Esophagus squamous epithelium (tissue), 5 donors: ENCODE results near the gene C15orf61. TPM values are rescaled to one million over a fixed set of nuclear protein-coding genes. Genes with fewer than 3 reads are reported as not detected.
A peak's percentile ranks its signal among the peaks of the same experiment; 100 is the strongest.

Source experiments
- DNase-seq: peaks from one replicate; lab custom pipeline; 2025; lab: John Stamatoyannopoulos, UW
- H3K27ac ChIP-seq, 4 donors: fragments of 200-600 bp; sonication (generic); one replicate each; pipeline ENCODE4 v1.5.1; 2016 to 2019; ENCODE audit warnings: mild to moderate bottlenecking in 1 of 4
- H3K27me3 ChIP-seq, 4 donors: fragments of 200-600 bp; sonication (generic); 1 replicate in 3 of 4; 2 replicates in 1 of 4; pipeline versions ENCODE4 v1.5.1 to v1.6.0; 2017 to 2021; ENCODE audit warnings: antibody characterized with exemption in 1 of 4
- H3K36me3 ChIP-seq, 3 donors: fragments of 200-600 bp; sonication (generic); one replicate each; pipeline ENCODE4 v1.5.1; 2016 to 2019
- H3K4me1 ChIP-seq, 3 donors: fragments of 200-600 bp; sonication (generic); one replicate each; pipeline ENCODE4 v1.5.1; 2017 to 2019
- H3K4me3 ChIP-seq, 4 donors: fragments of 200-600 bp; sonication (generic); 1 replicate in 3 of 4; 2 replicates in 1 of 4; pipeline ENCODE4 v1.5.1; 2016 to 2019; ENCODE audit warnings: mild to moderate bottlenecking in 2 of 4, moderate library complexity in 1 of 4
- H3K9me3 ChIP-seq, 3 donors: fragments of 200-600 bp; sonication (generic); one replicate each; pipeline ENCODE4 v1.5.1; 2016 to 2019
- CTCF ChIP-seq, 6 experiments: fragments of 450-650 bp in 4 of 6; fragments of 200-600 bp in 2 of 6; sonication (generic) in 2 of 6; IDR thresholded peaks; one replicate each; pipeline ENCODE4 v1.5.1; 2016 to 2019; ENCODE audit warnings: antibody characterized with exemption in 6 of 6, mild to moderate bottlenecking in 4 of 6, moderate library complexity in 4 of 6
- POLR2A ChIP-seq, 4 donors: fragments of 450-650 bp; IDR thresholded peaks; one replicate each; pipeline ENCODE4 v1.6.1; 2017; ENCODE audit warnings: antibody characterized with exemption in 4 of 4, mild to moderate bottlenecking in 4 of 4, moderate library complexity in 3 of 4
- WGBS, 2 donors: methylation state at CpG; one replicate each; pipeline ENCODE4 v1.1.5; 2018; 5-methylcytosine and 5-hydroxymethylcytosine counted together
- intact Hi-C: fragments of 100-400 bp; cut with DNase I; formaldehyde crosslinking; loops from one replicate; pipeline ENCODE4 v1.15.0; 2022
- total RNA-seq, 4 donors: library from RNA; depleted of rRNA; stranded (reverse); fragments of >200 nt; gene quantifications; one replicate each; pipeline ENCODE4 v1.1.0, GENCODE V29; 2016
- donor health status: DM: yes; HTN: yes; CAD: no.

The C15orf61 gene
- 1 to 10 TPM; 2.0 to 9.0 (median 3.5) TPM for total RNA-seq

GRCh38 chr15:67521029-67521782, at the start of gene C15orf61:
Gene C15orf61 (plus strand): TSS chr15:67521131. CDS start chr15:67521249, 118 bp downstream.
- WGBS, 2 donors = 0% methylated on average over 12 of the region's 94 CpGs; no CpG with 5 or more reads in 1 of the 2 donors

DNA sequence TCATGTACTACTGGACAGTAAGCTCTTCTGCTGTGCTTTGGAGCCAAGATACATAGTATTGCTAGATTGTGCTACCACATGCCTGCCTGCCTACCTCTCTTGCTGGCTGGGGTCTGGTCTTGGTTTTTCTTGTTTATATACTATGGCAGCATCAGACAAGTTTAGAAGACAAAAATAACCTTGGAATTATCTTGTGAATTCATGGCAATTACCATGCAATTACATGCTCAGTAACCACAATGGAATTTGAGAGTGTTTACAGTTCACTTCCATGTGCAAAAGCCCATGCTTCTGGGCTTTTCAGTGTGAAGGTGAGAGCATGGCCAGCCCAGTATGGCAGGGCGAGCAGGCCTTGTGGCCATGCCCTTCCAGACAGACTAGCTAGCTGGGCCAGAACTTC, 48.0 kb upstream of the C15orf61 start:
- no peaks in the 10 kb centered on the region for H3K36me3 ChIP-seq
- no peak overlapping the region for H3K4me3 ChIP-seq
- no peak overlapping the region for H3K27ac ChIP-seq
- DNase-seq = no peak
- peaks cover 0 to 21% (median 12%) of the 10 kb centered on the region in 3 donors for H3K4me1 ChIP-seq
- WGBS, 2 donors = 83% methylated on average over 1 of the region's 1 CpG; no CpG with 5 or more reads in 1 of the 2 donors
- no peaks in the 10 kb centered on the region for H3K27me3 ChIP-seq
- intact Hi-C loops = no loop called here
- TF ChIP-seq POLR2A (IDR thresholded peaks at IDR 0.05) = no peak
- TF ChIP-seq CTCF (IDR thresholded peaks at IDR 0.05) = no peak
- H3K9me3 ChIP-seq = no peaks in the 10 kb centered on the region

More at GRCh38 chr15:67521029-67521782, at the start of gene C15orf61:
- peaks cover 6 to 44% (median 9%) of the 10 kb centered on the region in 3 donors for H3K4me1 ChIP-seq
- intact Hi-C loops = loop anchor here (5.0 kb wide), 1 partner anchor 316 kb away; no protein-coding TSS in a partner anchor
- peak within 1 kb of the TSS; percentile 68 to 98 (median 88) for H3K4me3 ChIP-seq
- peak; percentile 13 for DNase-seq
- TF ChIP-seq POLR2A (IDR thresholded peaks at IDR 0.05) (peak in 3 of 4 donors; percentile 5 to 86 (median 82)), CTCF (IDR thresholded peaks at IDR 0.05) (no peak)
- peaks cover 0 to 11% (median 0%) of the 10 kb centered on the region in 3 donors for H3K36me3 ChIP-seq
- H3K9me3 ChIP-seq = no peaks in the 10 kb centered on the region
- H3K27ac ChIP-seq = peak within 1 kb of the TSS; percentile 92 to 98 (median 96)
- no peaks in the 10 kb centered on the region for H3K27me3 ChIP-seq

DNA sequence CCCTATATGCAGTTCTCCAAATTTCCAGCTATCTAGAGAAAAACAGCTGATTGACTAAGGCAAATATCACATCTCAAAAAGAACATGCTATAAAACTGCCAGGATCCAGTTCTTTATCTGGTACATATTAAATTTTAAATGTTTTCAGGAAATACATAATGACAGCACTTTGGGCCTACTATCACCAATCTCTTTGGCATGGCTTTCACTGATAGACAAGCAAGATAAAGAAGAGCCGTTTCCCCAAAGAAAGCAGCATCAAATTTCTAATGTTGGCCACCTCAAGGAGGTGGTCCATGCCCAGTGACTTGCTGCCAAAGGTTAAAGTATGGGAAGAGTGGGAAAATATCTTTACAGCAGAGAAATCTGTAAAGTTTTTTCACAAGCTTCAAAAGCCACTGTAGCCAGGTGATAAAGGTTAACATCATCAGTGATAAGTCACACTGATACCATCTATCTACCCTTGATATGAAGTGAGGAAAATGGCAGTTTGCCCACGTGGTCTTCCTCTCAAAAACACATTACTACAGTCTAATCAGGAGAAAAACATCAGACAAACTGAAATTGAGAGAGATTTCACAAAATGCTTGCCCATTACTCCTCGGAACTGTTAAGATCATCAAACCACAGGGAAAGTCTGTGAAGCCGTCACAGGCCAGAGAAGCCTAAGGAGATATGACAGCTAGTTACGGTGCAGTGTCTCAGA, 46.4 kb upstream of the C15orf61 start:
- DNase-seq = no peak
- 76 to 80% methylated on average over 5 of the region's 5 CpGs for WGBS, 2 donors
- Histone ChIP-seq H3K36me3 (no peaks in the 10 kb centered on the region), H3K4me1 (peaks cover 0 to 6% (median 6%) of the 10 kb centered on the region in 3 donors), H3K9me3 (no peaks in the 10 kb centered on the region), H3K4me3 (no peak overlapping the region), H3K27ac (no peak overlapping the region), H3K27me3 (no peaks in the 10 kb centered on the region)
- intact Hi-C loops = no loop called here
- TF ChIP-seq POLR2A (IDR thresholded peaks at IDR 0.05) (no peak), CTCF (IDR thresholded peaks at IDR 0.05) (no peak)

- no peaks in the 10 kb centered on the region for H3K4me1 ChIP-seq
- no peaks in the 10 kb centered on the region for H3K27me3 ChIP-seq
- TF ChIP-seq POLR2A (IDR thresholded peaks at IDR 0.05) = no peak
- TF ChIP-seq CTCF (IDR thresholded peaks at IDR 0.05) = no peak
- H3K9me3 ChIP-seq = no peaks in the 10 kb centered on the region
- intact Hi-C loops = no loop called here
- no peak overlapping the region for H3K4me3 ChIP-seq
- no peak overlapping the region for H3K27ac ChIP-seq
- DNase-seq = no peak
- WGBS, 2 donors = 72 to 86% methylated on average over 4 to 5 of the region's 5 CpGs
- no peaks in the 10 kb centered on the region for H3K36me3 ChIP-seq
Measured at GRCh38 chr15:67479781-67480505, 41.0 kb upstream of the C15orf61 start.
